Subcutaneous adipose tissue (tissue), 4 donors: Measurements from ENCODE around the gene TNC. TPM values are rescaled to one million over a fixed set of nuclear protein-coding genes. Genes with fewer than 3 reads are reported as not detected.

Source experiments
- total RNA-seq, 4 donors: library from RNA; depleted of rRNA; stranded (reverse); fragments of >200 nt; gene quantifications; one replicate each; pipeline ENCODE4 v1.1.0, GENCODE V29; 2016
- TF ChIP-seq, protein P1 (sequence below): fragments of 450-650 bp; IDR thresholded peaks from one replicate; pipeline ENCODE4 v1.5.1; 2016; ENCODE audit warnings: low read depth, mild to moderate bottlenecking, control low read depth, antibody characterized with exemption, moderate library complexity

TNC gene
- total RNA-seq, 4 donors from 2014 or later, result 2.4 to 17.3 (median 8.3) TPM

DNA sequence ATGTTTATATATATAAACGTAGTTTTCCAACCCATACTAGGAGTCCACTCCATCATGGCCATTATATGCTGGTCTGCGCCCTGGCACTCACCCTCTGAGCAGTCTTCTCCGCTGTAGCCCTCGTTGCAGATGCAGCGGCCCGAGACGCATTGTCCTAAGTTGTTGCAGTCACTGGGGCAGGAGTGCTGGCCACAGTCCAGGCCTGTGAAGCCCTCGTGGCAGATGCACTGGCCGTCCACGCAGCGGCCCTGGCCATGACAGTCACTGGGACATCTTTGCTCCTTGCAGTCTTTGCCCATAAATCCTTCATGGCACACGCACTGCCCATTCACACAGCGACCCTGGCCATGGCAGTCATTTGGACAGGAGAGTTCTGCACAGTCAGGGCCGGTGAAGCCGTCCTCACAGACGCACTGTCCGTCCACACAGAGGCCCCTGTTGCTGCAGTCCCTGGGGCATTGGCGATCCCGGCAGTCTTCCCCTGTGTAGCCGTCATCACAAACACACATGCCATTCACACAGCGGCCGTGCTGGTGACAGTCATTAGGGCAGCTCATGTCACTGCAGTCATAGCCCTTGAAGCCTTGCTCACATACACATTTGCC is 32.1 kb downstream of the TNC start:
- TF ChIP-seq, protein P1, sequence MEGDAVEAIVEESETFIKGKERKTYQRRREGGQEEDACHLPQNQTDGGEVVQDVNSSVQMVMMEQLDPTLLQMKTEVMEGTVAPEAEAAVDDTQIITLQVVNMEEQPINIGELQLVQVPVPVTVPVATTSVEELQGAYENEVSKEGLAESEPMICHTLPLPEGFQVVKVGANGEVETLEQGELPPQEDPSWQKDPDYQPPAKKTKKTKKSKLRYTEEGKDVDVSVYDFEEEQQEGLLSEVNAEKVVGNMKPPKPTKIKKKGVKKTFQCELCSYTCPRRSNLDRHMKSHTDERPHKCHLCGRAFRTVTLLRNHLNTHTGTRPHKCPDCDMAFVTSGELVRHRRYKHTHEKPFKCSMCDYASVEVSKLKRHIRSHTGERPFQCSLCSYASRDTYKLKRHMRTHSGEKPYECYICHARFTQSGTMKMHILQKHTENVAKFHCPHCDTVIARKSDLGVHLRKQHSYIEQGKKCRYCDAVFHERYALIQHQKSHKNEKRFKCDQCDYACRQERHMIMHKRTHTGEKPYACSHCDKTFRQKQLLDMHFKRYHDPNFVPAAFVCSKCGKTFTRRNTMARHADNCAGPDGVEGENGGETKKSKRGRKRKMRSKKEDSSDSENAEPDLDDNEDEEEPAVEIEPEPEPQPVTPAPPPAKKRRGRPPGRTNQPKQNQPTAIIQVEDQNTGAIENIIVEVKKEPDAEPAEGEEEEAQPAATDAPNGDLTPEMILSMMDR, result no peak

DNA sequence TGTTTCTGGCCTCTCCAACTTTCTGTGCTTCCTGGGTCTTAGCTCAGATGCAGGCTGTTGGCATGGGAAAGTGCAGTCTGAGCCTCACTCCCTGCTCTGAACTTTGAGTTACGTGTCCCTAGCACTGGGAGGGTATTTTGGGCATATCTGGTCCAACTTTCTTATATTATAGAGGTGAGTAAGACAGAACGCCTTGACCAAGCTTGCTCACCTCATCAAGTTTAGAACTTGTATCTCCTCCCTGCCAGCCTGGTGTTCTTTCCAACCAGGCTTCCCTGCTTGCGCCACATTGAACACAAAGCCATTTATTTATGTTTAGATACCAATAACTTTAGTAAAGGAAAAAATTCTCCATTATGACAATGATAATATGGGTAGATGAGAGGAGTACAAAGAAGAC is 33.2 kb downstream of the TNC start:
- TF ChIP-seq, protein P1, result no peak

DNA sequence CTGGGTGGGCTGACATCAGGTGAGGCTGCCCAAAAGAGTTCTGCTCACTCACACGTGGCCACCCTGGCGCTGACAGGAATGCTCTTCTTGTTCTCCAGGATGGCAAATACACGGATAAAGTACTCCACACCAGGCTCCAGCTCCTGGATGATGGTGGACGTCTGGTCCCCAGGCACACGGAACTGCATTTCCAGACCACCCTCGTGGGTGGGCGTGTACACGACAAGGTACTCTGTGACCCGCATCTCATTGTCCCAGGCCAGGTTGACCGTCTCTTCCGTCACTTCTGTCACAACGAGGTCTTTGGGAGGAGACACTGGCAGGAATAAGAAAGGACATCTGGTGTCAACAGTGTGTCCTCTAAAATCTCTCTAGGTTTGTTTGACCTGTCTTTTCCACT is 33.8 kb downstream of the TNC start:
- TF ChIP-seq, protein P1, result no peak

DNA sequence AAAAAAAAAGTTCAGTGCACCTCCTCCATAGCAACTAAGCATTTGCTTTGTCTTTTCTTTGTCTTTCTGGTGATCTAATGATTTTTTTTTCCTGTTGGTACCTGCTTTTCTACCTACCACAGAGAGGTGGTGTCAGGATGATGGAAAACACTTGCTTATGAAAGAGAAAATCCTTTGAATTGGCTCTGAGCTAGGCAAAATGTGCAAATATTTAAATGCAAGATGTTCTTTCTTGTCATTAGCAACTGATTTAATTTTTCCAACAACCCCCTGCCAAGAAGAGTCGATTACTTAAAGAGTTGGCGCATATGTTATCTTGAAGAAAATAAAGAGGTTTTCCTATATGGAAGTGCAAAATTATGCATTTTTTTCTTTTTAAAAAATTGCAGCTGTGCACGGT is 37.7 kb downstream of the TNC start:
- TF ChIP-seq, protein P1, result no peak

DNA sequence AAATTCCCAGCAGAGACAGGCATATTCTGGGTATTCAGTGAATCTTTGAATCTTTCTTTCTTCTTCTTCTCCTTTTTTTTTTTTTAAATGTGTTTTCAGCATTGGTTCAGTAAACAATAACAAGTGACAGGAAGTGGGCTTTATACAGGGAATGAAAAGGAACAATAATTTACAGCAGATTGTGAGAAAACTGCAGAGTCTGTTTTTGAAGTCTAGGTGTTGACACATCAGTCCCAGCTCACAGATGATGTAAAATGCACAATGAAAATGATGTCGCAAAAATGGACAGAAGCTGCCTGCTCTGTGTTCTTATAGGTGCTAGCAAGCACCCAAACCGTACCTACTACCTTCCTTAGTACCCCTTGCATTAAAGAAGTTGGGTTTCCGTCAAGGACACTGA is 38.8 kb downstream of the TNC start:
- TF ChIP-seq, protein P1, result no peak

DNA sequence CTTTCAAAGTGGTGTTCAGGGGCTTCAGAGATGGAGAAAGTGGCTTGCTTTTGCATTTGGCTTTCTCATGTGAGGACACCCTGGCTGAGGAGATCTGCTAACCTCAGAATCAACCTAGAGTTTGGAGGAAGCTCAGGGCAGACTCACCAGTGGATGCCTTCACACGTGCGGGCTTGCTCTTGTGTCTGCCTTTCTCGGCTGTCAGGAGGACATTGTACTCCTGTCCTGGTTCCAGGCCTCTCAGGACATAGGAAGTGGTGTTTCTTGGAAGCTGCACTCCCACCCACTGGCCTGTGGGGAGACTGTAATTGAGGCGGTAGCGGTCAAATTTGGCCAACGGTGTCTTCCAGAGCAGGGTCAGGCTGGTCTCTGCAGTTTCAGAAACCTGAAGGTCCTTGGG is 44.5 kb downstream of the TNC start:
- TF ChIP-seq, protein P1, result no peak

DNA sequence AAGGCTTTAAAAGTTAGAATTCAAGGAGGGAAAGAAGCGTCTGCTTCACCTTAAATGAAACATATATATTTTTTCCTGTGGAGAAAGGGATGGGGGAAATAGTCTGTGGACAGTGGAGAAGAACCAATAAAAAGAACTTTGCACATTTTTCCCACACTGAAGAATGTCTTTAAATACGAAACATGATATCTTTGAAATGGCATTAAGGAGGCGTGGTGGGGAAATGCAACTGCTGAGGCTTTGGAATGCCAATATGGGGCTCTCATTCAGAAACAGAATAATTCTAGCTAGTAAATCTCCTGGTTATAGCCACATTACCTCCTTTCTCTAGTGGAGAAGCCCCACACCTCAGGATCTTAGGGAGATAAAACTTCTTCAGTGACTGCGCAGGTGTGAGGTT is 46.8 kb downstream of the TNC start:
- TF ChIP-seq, protein P1, result no peak
